HCEC 1CT (cell line): ENCODE measurements around the gene GPR78.
"Not testable (repeated sequence)": the region's sequence is repeated elsewhere in the genome, so short reads cannot be mapped to it uniquely, and the experiment has no call there.

Experiments
- DNase-seq: peaks from one replicate; pipeline ENCODE4 v3.0.0-alpha.2; 2017

GPR78 gene

DNA sequence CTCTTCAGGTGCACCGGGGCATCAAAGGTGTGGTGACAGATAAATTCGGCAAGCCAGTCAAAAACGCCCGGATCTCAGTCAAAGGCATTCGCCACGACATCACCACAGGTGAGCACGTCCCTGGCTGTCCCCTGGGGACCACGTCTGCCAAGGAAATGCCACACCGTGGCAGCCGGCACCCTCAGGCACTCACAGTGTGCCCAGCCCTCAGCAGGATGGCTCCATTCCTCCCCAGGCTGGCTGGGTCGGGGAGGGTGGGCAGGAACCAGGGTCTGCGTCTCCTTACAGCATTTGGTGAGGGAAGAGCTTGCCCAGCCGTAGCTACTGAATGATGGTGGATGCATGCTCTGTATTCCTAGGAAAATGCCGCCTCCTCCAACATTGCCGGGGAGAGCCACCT lies 38.2 kb downstream of the GPR78 start:
- DNase-seq: no peak

DNA sequence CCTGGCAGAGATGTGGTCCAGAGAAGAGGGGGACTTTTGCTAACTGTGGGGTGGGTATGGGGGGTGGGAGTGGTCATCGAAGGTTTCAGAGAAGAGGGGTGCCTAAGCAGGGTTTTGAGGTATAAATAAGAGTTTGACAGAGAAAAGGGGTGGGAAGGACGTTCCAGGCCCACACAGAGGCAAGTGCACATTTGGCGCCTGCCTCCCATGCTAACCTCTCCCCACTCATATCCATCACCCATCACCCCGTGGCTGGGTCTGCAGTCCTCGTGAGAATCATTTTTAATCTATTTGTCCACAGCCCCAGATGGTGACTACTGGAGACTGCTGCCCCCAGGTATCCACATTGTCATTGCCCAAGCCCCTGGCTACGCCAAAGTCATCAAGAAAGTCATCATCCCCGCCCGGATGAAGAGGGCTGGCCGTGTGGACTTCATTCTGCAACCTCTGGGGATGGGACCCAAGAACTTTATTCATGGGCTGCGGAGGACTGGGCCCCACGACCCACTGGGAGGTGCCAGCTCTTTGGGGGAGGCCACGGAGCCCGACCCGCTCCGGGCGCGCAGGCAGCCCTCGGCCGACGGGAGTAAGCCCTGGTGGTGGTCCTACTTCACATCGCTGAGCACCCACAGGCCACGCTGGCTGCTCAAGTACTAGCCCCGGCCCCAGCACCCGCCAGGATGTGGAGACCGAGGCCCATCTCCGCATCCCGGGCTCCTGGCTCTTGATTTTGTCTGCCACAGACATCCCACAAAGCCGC lies 38.9 kb downstream of the GPR78 start:
- DNase-seq: no peak

DNA sequence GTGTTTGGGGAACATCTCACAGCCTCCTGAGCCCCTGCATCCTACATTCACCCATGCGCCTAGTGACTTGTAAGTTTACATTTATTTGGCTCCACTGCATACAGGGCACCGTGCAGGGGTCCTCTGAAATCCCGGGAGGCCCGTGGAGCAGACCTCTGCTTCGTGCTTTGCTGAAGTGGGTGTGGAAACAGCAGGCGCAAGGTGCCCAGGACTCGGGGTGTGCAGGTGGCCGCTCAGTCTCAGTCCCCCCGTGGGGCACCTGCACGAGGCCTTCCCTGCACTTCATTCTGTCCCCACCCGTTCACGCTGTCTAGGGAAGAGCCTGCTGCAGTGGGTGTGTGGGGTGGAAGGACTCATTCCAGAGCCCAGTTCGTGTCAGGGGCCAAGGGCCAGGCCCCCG lies 40.9 kb downstream of the GPR78 start:
- DNase-seq: not testable (repeated sequence)

DNA sequence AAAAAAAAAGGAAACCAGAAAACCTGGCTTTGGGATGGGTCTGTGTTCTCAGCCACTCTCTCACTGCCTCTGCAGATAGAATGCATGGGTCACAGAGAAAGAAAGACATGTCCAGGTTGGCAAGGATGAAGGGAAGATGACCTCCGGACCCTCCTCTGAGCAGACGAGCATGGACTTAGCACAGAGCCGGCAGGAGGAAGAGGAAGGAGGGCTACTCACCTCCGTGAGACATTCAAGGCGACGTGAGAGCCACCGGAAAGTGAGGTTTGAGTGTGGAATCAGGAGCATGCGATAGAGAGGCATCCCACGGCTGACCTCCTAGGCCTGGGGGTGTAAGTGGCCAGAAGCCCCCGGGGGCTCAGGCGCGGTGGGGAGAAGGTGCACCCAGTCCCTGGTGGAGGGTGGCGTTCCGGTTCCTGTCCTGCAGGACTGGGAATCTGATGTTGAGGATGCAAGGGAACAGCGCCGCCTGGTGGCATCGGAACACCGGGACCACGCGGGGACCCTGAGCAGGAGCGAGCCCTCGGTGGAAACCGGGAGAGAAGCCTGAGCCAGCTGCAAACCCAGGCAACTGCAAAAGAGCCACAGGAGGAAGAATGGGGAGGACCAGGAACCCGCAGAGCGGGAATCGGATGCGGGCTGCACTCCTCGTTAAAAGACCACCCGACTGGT lies 44.5 kb downstream of the GPR78 start:
- DNase-seq: not testable (repeated sequence)

DNA sequence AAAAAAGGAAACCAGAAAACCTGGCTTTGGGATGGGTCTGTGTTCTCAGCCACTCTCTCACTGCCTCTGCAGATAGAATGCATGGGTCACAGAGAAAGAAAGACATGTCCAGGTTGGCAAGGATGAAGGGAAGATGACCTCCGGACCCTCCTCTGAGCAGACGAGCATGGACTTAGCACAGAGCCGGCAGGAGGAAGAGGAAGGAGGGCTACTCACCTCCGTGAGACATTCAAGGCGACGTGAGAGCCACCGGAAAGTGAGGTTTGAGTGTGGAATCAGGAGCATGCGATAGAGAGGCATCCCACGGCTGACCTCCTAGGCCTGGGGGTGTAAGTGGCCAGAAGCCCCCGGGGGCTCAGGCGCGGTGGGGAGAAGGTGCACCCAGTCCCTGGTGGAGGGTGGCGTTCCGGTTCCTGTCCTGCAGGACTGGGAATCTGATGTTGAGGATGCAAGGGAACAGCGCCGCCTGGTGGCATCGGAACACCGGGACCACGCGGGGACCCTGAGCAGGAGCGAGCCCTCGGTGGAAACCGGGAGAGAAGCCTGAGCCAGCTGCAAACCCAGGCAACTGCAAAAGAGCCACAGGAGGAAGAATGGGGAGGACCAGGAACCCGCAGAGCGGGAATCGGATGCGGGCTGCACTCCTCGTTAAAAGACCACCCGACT lies 50.2 kb downstream of the GPR78 start:
- not testable (repeated sequence) for DNase-seq

DNA sequence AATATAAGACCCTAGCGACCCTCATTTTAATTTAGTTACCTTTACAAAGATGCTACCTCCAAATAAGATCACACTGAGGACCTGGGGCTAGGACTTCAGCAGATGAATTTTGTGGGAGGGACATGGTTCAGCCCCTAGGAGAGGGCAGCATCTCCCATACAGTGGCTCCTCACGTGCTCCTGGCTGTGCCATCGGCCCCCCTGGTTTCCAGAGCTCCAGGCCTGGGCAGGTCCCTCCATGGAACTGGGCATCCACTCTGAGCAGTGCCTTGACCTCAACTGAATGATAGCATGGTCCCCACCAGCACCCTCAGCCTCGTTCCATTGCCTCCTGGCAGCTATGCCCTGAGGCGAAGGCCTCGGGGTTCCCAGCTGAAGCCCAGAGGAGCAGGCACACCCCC lies 51.7 kb downstream of the GPR78 start:
- DNase-seq: not testable (repeated sequence)

DNA sequence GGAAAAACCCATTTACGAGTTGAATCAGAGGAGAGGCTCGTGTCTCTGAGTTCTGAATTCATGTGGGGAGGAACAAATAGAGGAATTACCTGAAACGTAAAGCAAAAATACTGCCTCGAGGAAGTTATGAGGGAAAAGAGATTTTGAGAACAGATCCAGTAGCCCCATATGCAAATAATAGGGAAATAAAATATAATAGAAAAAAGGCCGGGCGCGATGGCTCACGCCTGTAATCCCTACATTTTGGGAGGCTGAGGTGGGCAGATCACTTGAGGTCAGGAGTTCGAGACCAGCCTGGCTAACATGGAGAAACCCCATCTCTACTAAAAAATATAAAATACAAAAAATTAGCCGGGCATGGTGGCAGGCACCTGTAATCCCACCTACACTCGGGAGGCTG lies 54.6 kb downstream of the GPR78 start:
- not testable (repeated sequence) for DNase-seq

DNA sequence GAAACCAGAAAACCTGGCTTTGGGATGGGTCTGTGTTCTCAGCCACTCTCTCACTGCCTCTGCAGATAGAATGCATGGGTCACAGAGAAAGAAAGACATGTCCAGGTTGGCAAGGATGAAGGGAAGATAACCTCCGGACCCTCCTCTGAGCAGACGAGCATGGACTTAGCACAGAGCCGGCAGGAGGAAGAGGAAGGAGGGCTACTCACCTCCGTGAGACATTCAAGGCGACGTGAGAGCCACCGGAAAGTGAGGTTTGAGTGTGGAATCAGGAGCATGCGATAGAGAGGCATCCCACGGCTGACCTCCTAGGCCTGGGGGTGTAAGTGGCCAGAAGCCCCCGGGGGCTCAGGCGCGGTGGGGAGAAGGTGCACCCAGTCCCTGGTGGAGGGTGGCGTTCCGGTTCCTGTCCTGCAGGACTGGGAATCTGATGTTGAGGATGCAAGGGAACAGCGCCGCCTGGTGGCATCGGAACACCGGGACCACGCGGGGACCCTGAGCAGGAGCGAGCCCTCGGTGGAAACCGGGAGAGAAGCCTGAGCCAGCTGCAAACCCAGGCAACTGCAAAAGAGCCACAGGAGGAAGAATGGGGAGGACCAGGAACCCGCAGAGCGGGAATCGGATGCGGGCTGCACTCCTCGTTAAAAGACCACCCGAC lies 55.8 kb downstream of the GPR78 start:
- DNase-seq: not testable (repeated sequence)
